HFFc6 (cell line): ENCODE data around the gene PSAPL1. TPM values are rescaled to one million over a fixed set of nuclear protein-coding genes. Genes with fewer than 3 reads are reported as not detected.

Source experiments
- DNase-seq: peaks from one replicate; pipeline ENCODE4 v3.0.0-alpha.2; 2018
- H3K27ac Mint-ChIP-seq: 2 replicates; pipeline ENCODE4 v1.8.0; 2020; ENCODE audit warnings: mild to moderate bottlenecking, mixed read lengths
- H3K27me3 Mint-ChIP-seq: 2 replicates; pipeline ENCODE4 v1.8.0; 2021; ENCODE audit warnings: mild to moderate bottlenecking, moderate library complexity, mixed read lengths; ENCODE audit not compliant: insufficient read depth
- H3K36me3 Mint-ChIP-seq: 2 replicates; pipeline ENCODE4 v1.8.0; 2021; ENCODE audit warnings: low read depth, mixed read lengths
- H3K4me1 Mint-ChIP-seq: 2 replicates; pipeline ENCODE4 v1.8.0; 2020; ENCODE audit warnings: low read depth, mixed read lengths
- H3K4me3 Mint-ChIP-seq: 2 replicates; pipeline ENCODE4 v1.8.0; 2020; ENCODE audit warnings: mild to moderate bottlenecking, moderate library complexity, mixed read lengths
- H3K9me3 Mint-ChIP-seq: 2 replicates; pipeline ENCODE4 v1.8.0; 2020; ENCODE audit warnings: mild to moderate bottlenecking, mixed read lengths
- CTCF ChIP-seq: fragments of 200-600 bp; sonication (generic); IDR thresholded peaks from 2 replicates; pipeline ENCODE4 v1.5.0; 2021; ENCODE audit warnings: antibody characterized with exemption, mild to moderate bottlenecking
- total RNA-seq, 6 experiments: library from RNA; stranded (reverse); fragmentation: NEBNext Ultra II Directional; extraction: Animal tissue kit (Norgen Biotek cat#: 25700); gene quantifications; 2 replicates in 1 of 6; 3 replicates in 5 of 6; pipeline ENCODE4 v1.2.3, GENCODE V29; 2021

Gene PSAPL1
- total RNA-seq, 6 experiments from 2014 or later: not detected

DNA sequence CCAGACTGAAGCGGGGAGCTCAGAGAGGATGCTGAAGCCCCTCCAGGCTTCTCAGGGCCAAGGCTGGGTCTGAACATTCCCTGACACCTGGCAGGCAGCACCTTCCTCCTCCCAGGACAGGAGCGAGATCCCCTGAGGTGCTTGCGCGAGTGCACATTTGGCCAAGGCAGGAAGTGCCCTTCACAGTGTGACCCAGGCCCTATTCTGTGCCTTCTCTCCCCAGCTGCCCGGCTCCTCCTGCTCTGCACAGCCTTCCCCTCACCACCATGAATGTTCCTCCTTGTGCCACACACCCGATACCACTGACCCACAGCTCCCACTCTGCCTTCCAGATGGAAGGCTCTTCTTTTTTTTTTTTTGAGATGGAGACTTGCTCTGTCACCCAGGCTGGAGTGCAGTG, 17.1 kb upstream of the PSAPL1 start:
- Mint-ChIP-seq H3K27ac (no peak overlapping the region), H3K27me3 (peaks cover 4% of the 10 kb centered on the region; the same call in 1 of the 2 replicates), H3K9me3 (peaks cover 9% of the 10 kb centered on the region; the same call in 1 of the 2 replicates), H3K4me3 (no peak overlapping the region), H3K36me3 (no peaks in the 10 kb centered on the region), H3K4me1 (no peaks in the 10 kb centered on the region)
- no peak for TF ChIP-seq CTCF
- DNase-seq: no peak

DNA sequence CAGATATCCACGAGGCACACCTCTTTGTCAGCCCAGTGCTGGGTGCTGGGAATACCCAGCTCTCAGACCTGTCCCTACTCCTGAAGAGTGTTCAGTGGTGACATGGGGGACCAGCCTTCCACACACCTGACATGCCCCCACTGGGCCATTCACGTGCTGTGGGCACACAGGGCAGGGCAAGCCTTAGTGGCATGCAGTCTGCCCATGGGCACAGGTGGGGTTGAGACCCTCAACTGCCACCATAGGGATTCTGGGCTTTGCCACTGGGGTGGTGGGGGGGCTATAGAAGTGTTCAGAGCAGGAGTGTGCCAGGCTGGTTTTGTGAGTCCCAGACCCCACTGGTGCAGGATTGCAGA, 16.7 kb upstream of the PSAPL1 start:
- DNase-seq: no peak
- H3K27ac Mint-ChIP-seq: no peak overlapping the region
- H3K4me1 Mint-ChIP-seq: no peaks in the 10 kb centered on the region
- H3K27me3 Mint-ChIP-seq: peaks cover 4% of the 10 kb centered on the region; the same call in 1 of the 2 replicates
- H3K4me3 Mint-ChIP-seq: no peak overlapping the region
- H3K9me3 Mint-ChIP-seq: peaks cover 9% of the 10 kb centered on the region; the same call in 1 of the 2 replicates
- H3K36me3 Mint-ChIP-seq: no peaks in the 10 kb centered on the region
- no peak for TF ChIP-seq CTCF

- Mint-ChIP-seq H3K9me3 (peaks cover 9% of the 10 kb centered on the region; the same call in 1 of the 2 replicates), H3K36me3 (no peaks in the 10 kb centered on the region), H3K4me1 (no peaks in the 10 kb centered on the region), H3K4me3 (no peak overlapping the region), H3K27me3 (peaks cover 9% of the 10 kb centered on the region), H3K27ac (no peak overlapping the region)
- no peak for DNase-seq
- no peak for TF ChIP-seq CTCF
Measured at GRCh38 chr4:7450775-7451433, 16.2 kb upstream of the PSAPL1 start.

- Mint-ChIP-seq H3K4me1 (no peaks in the 10 kb centered on the region), H3K4me3 (no peak overlapping the region), H3K27me3 (peaks cover 21% of the 10 kb centered on the region), H3K27ac (no peak overlapping the region), H3K36me3 (no peaks in the 10 kb centered on the region), H3K9me3 (peaks cover 9% of the 10 kb centered on the region; the same call in 1 of the 2 replicates)
- no peak for TF ChIP-seq CTCF
- no peak for DNase-seq
Measured at GRCh38 chr4:7448036-7448435, 13.3 kb upstream of the PSAPL1 start.

DNA sequence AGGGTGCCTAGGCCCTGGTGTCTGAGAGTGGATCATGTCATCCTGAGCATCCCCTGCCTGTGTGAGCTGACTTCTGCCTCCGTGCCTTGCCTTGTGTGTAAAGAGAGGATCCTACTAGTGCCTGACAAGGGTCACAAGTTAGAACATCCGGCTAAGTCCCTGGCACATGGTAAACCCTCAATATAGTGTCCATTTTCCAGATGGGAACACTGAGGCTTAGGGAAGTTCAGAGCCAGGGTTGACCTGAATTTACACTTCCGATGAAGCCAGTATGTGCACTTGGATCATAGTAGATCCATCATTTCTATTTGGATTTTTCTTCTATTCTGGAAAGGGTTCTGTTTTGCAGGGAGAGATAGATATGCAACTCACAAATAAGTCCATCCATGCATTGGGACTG, 12.5 kb upstream of the PSAPL1 start:
- 0 out of 2 replicates have a peak, but pooled peaks cover 2% of the 10 kb centered on the region for H3K9me3 Mint-ChIP-seq
- H3K4me3 Mint-ChIP-seq: no peak overlapping the region
- peaks cover 22% of the 10 kb centered on the region for H3K27me3 Mint-ChIP-seq

More for the DNA sequence above, 12.5 kb upstream of the PSAPL1 start:
- no peak for TF ChIP-seq CTCF
- Mint-ChIP-seq H3K4me1 (no peaks in the 10 kb centered on the region), H3K27ac (no peak overlapping the region), H3K36me3 (no peaks in the 10 kb centered on the region)
- DNase-seq: no peak
